ENCODE results near the gene RBM24. TPM values are rescaled to one million over a fixed set of nuclear protein-coding genes. Genes with fewer than 3 reads are reported as not detected.

Gene RBM24
- total RNA-seq, 1 experiment from 2014 or later = 3.3 TPM

DNA sequence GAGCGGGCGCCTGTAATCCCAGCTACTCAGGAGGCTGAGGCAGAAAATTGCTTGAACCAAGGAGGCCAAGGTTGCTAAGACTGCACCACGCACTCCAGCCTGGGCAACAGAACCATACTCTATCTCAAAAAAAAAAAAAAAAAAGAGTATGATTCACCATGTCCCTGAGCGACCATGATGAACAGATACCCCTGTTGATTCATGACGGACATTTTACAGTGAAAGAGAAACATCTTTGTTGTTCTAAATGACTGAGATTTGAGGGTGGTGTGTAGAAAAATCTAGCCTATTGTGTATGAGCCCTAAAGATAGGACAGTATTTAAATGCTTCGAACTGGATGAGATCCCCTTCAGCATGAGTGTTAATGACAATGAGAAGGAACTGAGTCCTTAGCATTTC lies 32.8 kb downstream of the RBM24 start:
- ATAC-seq (no peak), DNase-seq (ENCODE audit: low read depth, low spot score) (no peak)
- CTCF ChIA-PET = no interaction called here
- Histone ChIP-seq H3K27ac (ENCODE audit: low read depth, low read length) (no peak overlapping the region), H2AFZ (ENCODE audit: low read depth, low read length, poor library complexity, severe bottlenecking) (no peak overlapping the region), H3K27me3 (ENCODE audit: insufficient read depth, low read length) (no peaks in the 10 kb centered on the region), H3K9ac (ENCODE audit: low read length) (no peak overlapping the region), H3K4me2 (ENCODE audit: low read length) (no peak overlapping the region), H4K20me1 (ENCODE audit: insufficient read depth) (no peaks in the 10 kb centered on the region), H3K36me3 (ENCODE audit: control insufficient read depth in 1 of 2, insufficient read depth in 2 of 2, low read length in 2 of 2) (no peaks in the 10 kb centered on the region), H3K79me2 (ENCODE audit: insufficient read depth, low read length) (no peaks in the 10 kb centered on the region), H3K4me3 (replicated peaks in 1 of 2; ENCODE audit: low read depth in 1 of 2, low read length in 2 of 2) (no peak overlapping the region), H3K9me2 (ENCODE audit: insufficient read depth) (no peaks in the 10 kb centered on the region), H3K4me1 (ENCODE audit: control insufficient read depth in 1 of 2, insufficient read depth in 2 of 2, low read length in 2 of 2) (no peaks in the 10 kb centered on the region), H3K9me3 (ENCODE audit: control insufficient read depth in 1 of 2, insufficient read depth in 1 of 2, low read depth in 1 of 2, low read length in 2 of 2) (no peaks in the 10 kb centered on the region)
- intact Hi-C loops (cut with micrococcal nuclease) = no loop called here
- POLR2A ChIA-PET = no interaction called here
- RAD21 ChIA-PET (ENCODE audit: low non-redundant PET in 1 of 2, low total read pairs in 2 of 2, uncharacterized antibody in 2 of 2, unreplicated experiment in 2 of 2) = no interaction called here
- BruUV-seq (replicated peaks) = no TSS peak
- no peak for TF ChIP-seq SRF (IDR thresholded peaks at IDR 0.05; ENCODE audit: low read depth)
- no peak for TF ChIP-seq SP1 (IDR thresholded peaks at IDR 0.05; ENCODE audit: low read depth)
- TF ChIP-seq, protein P1, sequence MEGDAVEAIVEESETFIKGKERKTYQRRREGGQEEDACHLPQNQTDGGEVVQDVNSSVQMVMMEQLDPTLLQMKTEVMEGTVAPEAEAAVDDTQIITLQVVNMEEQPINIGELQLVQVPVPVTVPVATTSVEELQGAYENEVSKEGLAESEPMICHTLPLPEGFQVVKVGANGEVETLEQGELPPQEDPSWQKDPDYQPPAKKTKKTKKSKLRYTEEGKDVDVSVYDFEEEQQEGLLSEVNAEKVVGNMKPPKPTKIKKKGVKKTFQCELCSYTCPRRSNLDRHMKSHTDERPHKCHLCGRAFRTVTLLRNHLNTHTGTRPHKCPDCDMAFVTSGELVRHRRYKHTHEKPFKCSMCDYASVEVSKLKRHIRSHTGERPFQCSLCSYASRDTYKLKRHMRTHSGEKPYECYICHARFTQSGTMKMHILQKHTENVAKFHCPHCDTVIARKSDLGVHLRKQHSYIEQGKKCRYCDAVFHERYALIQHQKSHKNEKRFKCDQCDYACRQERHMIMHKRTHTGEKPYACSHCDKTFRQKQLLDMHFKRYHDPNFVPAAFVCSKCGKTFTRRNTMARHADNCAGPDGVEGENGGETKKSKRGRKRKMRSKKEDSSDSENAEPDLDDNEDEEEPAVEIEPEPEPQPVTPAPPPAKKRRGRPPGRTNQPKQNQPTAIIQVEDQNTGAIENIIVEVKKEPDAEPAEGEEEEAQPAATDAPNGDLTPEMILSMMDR (IDR thresholded peaks at IDR 0.05 in 2 of 3, conservative IDR thresholded peaks at IDR 0.05 in 1 of 3; ENCODE audit: borderline replicate concordance in 1 of 3, insufficient read depth in 1 of 3, low read depth in 2 of 3, low read length in 2 of 3) = no peak
- TF ChIP-seq, protein P2, sequence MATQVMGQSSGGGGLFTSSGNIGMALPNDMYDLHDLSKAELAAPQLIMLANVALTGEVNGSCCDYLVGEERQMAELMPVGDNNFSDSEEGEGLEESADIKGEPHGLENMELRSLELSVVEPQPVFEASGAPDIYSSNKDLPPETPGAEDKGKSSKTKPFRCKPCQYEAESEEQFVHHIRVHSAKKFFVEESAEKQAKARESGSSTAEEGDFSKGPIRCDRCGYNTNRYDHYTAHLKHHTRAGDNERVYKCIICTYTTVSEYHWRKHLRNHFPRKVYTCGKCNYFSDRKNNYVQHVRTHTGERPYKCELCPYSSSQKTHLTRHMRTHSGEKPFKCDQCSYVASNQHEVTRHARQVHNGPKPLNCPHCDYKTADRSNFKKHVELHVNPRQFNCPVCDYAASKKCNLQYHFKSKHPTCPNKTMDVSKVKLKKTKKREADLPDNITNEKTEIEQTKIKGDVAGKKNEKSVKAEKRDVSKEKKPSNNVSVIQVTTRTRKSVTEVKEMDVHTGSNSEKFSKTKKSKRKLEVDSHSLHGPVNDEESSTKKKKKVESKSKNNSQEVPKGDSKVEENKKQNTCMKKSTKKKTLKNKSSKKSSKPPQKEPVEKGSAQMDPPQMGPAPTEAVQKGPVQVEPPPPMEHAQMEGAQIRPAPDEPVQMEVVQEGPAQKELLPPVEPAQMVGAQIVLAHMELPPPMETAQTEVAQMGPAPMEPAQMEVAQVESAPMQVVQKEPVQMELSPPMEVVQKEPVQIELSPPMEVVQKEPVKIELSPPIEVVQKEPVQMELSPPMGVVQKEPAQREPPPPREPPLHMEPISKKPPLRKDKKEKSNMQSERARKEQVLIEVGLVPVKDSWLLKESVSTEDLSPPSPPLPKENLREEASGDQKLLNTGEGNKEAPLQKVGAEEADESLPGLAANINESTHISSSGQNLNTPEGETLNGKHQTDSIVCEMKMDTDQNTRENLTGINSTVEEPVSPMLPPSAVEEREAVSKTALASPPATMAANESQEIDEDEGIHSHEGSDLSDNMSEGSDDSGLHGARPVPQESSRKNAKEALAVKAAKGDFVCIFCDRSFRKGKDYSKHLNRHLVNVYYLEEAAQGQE (IDR thresholded peaks at IDR 0.05; ENCODE audit: low read depth) = no peak
- no peak for TF ChIP-seq RAD21 (IDR thresholded peaks at IDR 0.05; ENCODE audit: low read depth)
- TF ChIP-seq, protein P3, sequence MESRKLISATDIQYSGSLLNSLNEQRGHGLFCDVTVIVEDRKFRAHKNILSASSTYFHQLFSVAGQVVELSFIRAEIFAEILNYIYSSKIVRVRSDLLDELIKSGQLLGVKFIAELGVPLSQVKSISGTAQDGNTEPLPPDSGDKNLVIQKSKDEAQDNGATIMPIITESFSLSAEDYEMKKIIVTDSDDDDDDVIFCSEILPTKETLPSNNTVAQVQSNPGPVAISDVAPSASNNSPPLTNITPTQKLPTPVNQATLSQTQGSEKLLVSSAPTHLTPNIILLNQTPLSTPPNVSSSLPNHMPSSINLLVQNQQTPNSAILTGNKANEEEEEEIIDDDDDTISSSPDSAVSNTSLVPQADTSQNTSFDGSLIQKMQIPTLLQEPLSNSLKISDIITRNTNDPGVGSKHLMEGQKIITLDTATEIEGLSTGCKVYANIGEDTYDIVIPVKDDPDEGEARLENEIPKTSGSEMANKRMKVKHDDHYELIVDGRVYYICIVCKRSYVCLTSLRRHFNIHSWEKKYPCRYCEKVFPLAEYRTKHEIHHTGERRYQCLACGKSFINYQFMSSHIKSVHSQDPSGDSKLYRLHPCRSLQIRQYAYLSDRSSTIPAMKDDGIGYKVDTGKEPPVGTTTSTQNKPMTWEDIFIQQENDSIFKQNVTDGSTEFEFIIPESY (IDR thresholded peaks at IDR 0.05; ENCODE audit: extremely low read depth, insufficient replicate concordance, low read length) = no peak
- no peak for TF ChIP-seq EZH2 (IDR thresholded peaks at IDR 0.05)
- no peak for TF ChIP-seq POLR2A (IDR thresholded peaks at IDR 0.05; ENCODE audit: borderline replicate concordance, extremely low read depth, insufficient read depth, insufficient read length)
- no peak for TF ChIP-seq ELF1 (IDR thresholded peaks at IDR 0.05; ENCODE audit: borderline replicate concordance, low read depth)
- no peak for TF ChIP-seq FOSL1 (IDR thresholded peaks at IDR 0.05; ENCODE audit: low read depth)
- TF ChIP-seq JUND (IDR thresholded peaks at IDR 0.05) = no peak
- no peak for TF ChIP-seq CEBPB (IDR thresholded peaks at IDR 0.05; ENCODE audit: low read depth)
- TF ChIP-seq, protein P4, sequence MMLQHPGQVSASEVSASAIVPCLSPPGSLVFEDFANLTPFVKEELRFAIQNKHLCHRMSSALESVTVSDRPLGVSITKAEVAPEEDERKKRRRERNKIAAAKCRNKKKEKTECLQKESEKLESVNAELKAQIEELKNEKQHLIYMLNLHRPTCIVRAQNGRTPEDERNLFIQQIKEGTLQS (IDR thresholded peaks at IDR 0.05) = no peak
- no peak for TF ChIP-seq TCF7L2 (IDR thresholded peaks at IDR 0.05; ENCODE audit: borderline replicate concordance, extremely low read depth, insufficient read depth, insufficient read length)
- TF ChIP-seq, protein P5, sequence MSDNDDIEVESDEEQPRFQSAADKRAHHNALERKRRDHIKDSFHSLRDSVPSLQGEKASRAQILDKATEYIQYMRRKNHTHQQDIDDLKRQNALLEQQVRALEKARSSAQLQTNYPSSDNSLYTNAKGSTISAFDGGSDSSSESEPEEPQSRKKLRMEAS (IDR thresholded peaks at IDR 0.05) = no peak
- no peak for TF ChIP-seq POLR2AphosphoS5 (IDR thresholded peaks at IDR 0.05; ENCODE audit: low read depth, low read length)

All from HCT116 (cell line).